Endothelial cell of umbilical vein (primary cell): ENCODE measurements around the gene FAM3A. TPM values are rescaled to one million over a fixed set of nuclear protein-coding genes. Genes with fewer than 3 reads are reported as not detected.

Source experiments
- BruUV-seq: library from RNA; stranded (reverse); fragments of 400-500 nt; replicated peaks from 2 replicates; lab custom pipeline; 2021; lab: Mats Ljungman, UMichigan
- CTCF ChIA-PET: fragments of 300-600, 350-600 bp; sonication (Branson Sonifier 250); formaldehyde crosslinking; loops from one replicate; lab custom pipeline; 2021; ENCODE audit warnings: antibody characterized with exemption, inconsistent platforms; lab: Charles Lee
- POLR2A ChIA-PET: fragments of 300-600, 350-600 bp; sonication (Branson Sonifier 250); formaldehyde crosslinking; loops from one replicate; lab custom pipeline; 2021; ENCODE audit warnings: antibody characterized with exemption, inconsistent platforms; lab: Charles Lee
- DNase-seq: peaks from one replicate; pipeline ENCODE4 v3.0.0-alpha.2; 2011; ENCODE audit warnings: low read depth, low spot score
- FAIRE-seq: peaks from 2 replicates; lab custom pipeline; 2011; peaks lifted over from hg19 to GRCh38; lab: Jason Lieb, UNC
- H2AFZ ChIP-seq: 2 replicates; pipeline ENCODE4 v1.6.0; 2012; ENCODE audit warnings: low read depth, low read length, control low read depth, inconsistent platforms
- H3K27ac ChIP-seq: 2 replicates; pipeline ENCODE4 v1.5.1; 2011; ENCODE audit warnings: low read depth, mild to moderate bottlenecking, control low read depth, low read length, moderate library complexity; ENCODE audit not compliant: insufficient read depth
- H3K27me3 ChIP-seq, 2 experiments: 2 replicates each; pipeline versions ENCODE4 v1.6.0 to v1.6.1; 2011; ENCODE audit warnings: low read length in 2 of 2, mixed read lengths in 1 of 2; ENCODE audit not compliant: control insufficient read depth in 2 of 2, insufficient read depth in 2 of 2
- H3K36me3 ChIP-seq, 2 experiments: 2 replicates in 1 of 2; 3 replicates in 1 of 2; pipeline ENCODE4 v1.5.1; 2011; ENCODE audit warnings: low read length in 2 of 2, mild to moderate bottlenecking in 1 of 2, moderate library complexity in 1 of 2; ENCODE audit not compliant: control insufficient read depth in 2 of 2, insufficient read depth in 2 of 2; ENCODE audit errors: extremely low read depth in 1 of 2
- H3K4me1 ChIP-seq: 3 replicates; pipeline ENCODE4 v1.5.1; 2011; ENCODE audit warnings: mild to moderate bottlenecking, low read length; ENCODE audit not compliant: control insufficient read depth, insufficient read depth; ENCODE audit errors: extremely low read depth
- H3K4me2 ChIP-seq: 2 replicates; pipeline ENCODE4 v1.6.1; 2011; ENCODE audit warnings: low read length, control low read depth, mixed read lengths; ENCODE audit not compliant: insufficient read depth
- H3K4me3 ChIP-seq, 3 experiments: fragments of 200-600 bp in 1 of 3; sonication (generic), shearing (Covaris generic) in 1 of 3; replicated peaks in 1 of 3; 2 replicates each; pipeline ENCODE4 v1.5.1; 2011 to 2016; ENCODE audit warnings: control low read depth in 3 of 3, low read length in 3 of 3, mild to moderate bottlenecking in 2 of 3, inconsistent platforms in 1 of 3, low read depth in 1 of 3, moderate library complexity in 1 of 3; ENCODE audit not compliant: insufficient read depth in 1 of 3
- H3K79me2 ChIP-seq: 2 replicates; pipeline ENCODE4 v1.6.0; 2012; ENCODE audit warnings: low read length, inconsistent platforms; ENCODE audit not compliant: control insufficient read depth, insufficient read depth
- H3K9ac ChIP-seq: replicated peaks from 2 replicates; pipeline ENCODE3; 2011; ENCODE audit warnings: low read length, control low read depth; ENCODE audit not compliant: insufficient read depth; ENCODE audit errors: extremely low read depth
- H3K9me1 ChIP-seq: replicated peaks from 3 replicates; pipeline ENCODE4 v1.6.0; 2011; ENCODE audit warnings: mild to moderate bottlenecking, low read length; ENCODE audit not compliant: control insufficient read depth, insufficient read depth; ENCODE audit errors: extremely low read depth
- H3K9me3 ChIP-seq: replicated peaks from 2 replicates; pipeline ENCODE4 v1.5.1; 2012; ENCODE audit warnings: low read length, inconsistent platforms; ENCODE audit not compliant: control insufficient read depth, insufficient read depth
- H4K20me1 ChIP-seq: replicated peaks from 2 replicates; pipeline ENCODE3; 2011; ENCODE audit warnings: mild to moderate bottlenecking, low read length; ENCODE audit not compliant: control insufficient read depth, insufficient read depth; ENCODE audit errors: extremely low read depth
- EZH2 ChIP-seq: IDR thresholded peaks from 2 replicates; pipeline ENCODE4 v1.6.1; 2012; ENCODE audit warnings: borderline replicate concordance, low read depth, mild to moderate bottlenecking, moderate library complexity, low read length, inconsistent platforms; ENCODE audit not compliant: severe bottlenecking
- FOS ChIP-seq: IDR thresholded peaks from 2 replicates; pipeline ENCODE4 v1.6.1; 2011; ENCODE audit warnings: mild to moderate bottlenecking, low read length, moderate library complexity, borderline replicate concordance; ENCODE audit not compliant: insufficient read depth
- GATA2 ChIP-seq: IDR thresholded peaks from 2 replicates; pipeline ENCODE4 v1.7.0; 2011; ENCODE audit warnings: low read depth, mild to moderate bottlenecking, moderate library complexity, mixed read lengths, low read length; ENCODE audit not compliant: insufficient read length, insufficient read depth
- JUN ChIP-seq: IDR thresholded peaks from 2 replicates; pipeline ENCODE4 v1.6.1; 2011; ENCODE audit warnings: borderline replicate concordance, low read depth; ENCODE audit not compliant: insufficient read length, insufficient read depth
- MYC ChIP-seq: IDR thresholded peaks from one replicate; pipeline ENCODE4 v1.6.1; 2011; ENCODE audit warnings: mild to moderate bottlenecking, low read depth, low read length
- POLR2A ChIP-seq: IDR thresholded peaks from 2 replicates; pipeline ENCODE4 v1.6.1; 2012; ENCODE audit warnings: low read depth, mild to moderate bottlenecking, control low read depth, low read length
- POLR2AphosphoS5 ChIP-seq: IDR thresholded peaks from 2 replicates; pipeline ENCODE4 v1.6.1; 2012; ENCODE audit warnings: low read depth, mild to moderate bottlenecking, control low read depth, low read length, moderate library complexity; ENCODE audit not compliant: insufficient read depth
- dilution Hi-C: fragments of 300-500 bp; cut with MboI; formaldehyde crosslinking; loops from one replicate; pipeline ENCODE4 v1.15.0; 2019; ENCODE audit warnings: low sequenced_read_pairs; ENCODE audit not compliant: extremely low pct_ligation_motif_present
- intact Hi-C: fragments of 100-400 bp; cut with micrococcal nuclease; formaldehyde crosslinking; loops from one replicate; pipeline ENCODE4 v1.10.0; 2022
- polyA plus RNA-seq, 4 experiments: library from polyadenylated mRNA; depleted of rRNA in 3 of 4; stranded (reverse) in 3 of 4; unstranded in 1 of 4; fragments of >200 nt; gene quantifications; 2 replicates each; pipeline versions ENCODE4 v1.2.1 to v1.2.3, GENCODE V29; 2011 to 2012; ENCODE audit warnings: missing spikeins in 1 of 4
- total RNA-seq: library from RNA; stranded (reverse); gene quantifications from 2 replicates; pipeline ENCODE4 v1.2.3, GENCODE V29; 2021
- TF ChIP-seq, protein P1 (sequence below): IDR thresholded peaks from 2 replicates; pipeline ENCODE4 v1.6.1; 2011; ENCODE audit not compliant: insufficient read depth, insufficient read length
- TF ChIP-seq, protein P2 (sequence below), 2 donors: IDR thresholded peaks; 1 replicate in 1 of 2; 2 replicates in 1 of 2; pipeline ENCODE4 v1.5.1; 2011; ENCODE audit warnings: low read length in 2 of 2, mild to moderate bottlenecking in 2 of 2, moderate library complexity in 2 of 2, control low read depth in 1 of 2, inconsistent platforms in 1 of 2, low read depth in 1 of 2; ENCODE audit not compliant: insufficient read depth in 1 of 2; ENCODE audit errors: extremely low read depth in 1 of 2

The FAM3A gene
- total and polyA plus RNA-seq, 2 donors (not counting 3 experiments of a cell fraction or from before 2014, with no cell fraction given): 32.0 to 42.9 TPM

DNA sequence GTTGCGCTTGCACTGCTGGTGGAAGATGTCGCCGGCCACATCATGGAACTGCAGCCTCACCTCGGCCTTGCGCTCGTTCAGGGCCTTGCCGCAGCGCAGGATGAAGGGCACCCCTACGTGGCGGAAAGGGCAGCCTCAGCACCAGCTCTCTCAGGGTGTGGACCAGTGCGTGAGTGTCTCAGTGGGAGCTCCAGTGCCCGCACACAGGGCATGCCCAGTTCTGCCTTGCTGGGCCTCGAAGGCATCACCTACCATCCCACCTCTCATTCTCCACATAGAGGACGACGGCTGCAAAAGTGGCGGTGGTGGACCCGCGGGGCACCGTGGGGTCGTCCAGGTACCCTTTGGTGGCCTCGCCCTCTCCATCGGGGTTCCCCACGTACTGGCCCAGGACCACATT, 16.7 kb upstream of the FAM3A start:
- CTCF ChIA-PET: interaction anchor here (4.2 kb wide), 1 partner anchor 159 kb away, joined by 24 read pairs; the partner anchor contains the start of gene FLNA
- no peaks in the 10 kb centered on the region for H3K27me3 ChIP-seq
- no TSS peak for BruUV-seq
- DNase-seq (no peak), FAIRE-seq (no peak)
- intact Hi-C loops: no loop called here
- H3K4me2 ChIP-seq: no peak overlapping the region
- H2AFZ ChIP-seq: no peak overlapping the region
- H3K9ac ChIP-seq: no peak overlapping the region
- H3K79me2 ChIP-seq: peaks cover 3% of the 10 kb centered on the region
- H3K4me3 ChIP-seq: no peak overlapping the region
- TF ChIP-seq FOS (no peak), MYC (no peak), POLR2AphosphoS5 (no peak), JUN (no peak), EZH2 (no peak), POLR2A (no peak), GATA2 (no peak)
- TF ChIP-seq, protein P1, sequence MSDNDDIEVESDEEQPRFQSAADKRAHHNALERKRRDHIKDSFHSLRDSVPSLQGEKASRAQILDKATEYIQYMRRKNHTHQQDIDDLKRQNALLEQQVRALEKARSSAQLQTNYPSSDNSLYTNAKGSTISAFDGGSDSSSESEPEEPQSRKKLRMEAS: no peak
- TF ChIP-seq, protein P2, sequence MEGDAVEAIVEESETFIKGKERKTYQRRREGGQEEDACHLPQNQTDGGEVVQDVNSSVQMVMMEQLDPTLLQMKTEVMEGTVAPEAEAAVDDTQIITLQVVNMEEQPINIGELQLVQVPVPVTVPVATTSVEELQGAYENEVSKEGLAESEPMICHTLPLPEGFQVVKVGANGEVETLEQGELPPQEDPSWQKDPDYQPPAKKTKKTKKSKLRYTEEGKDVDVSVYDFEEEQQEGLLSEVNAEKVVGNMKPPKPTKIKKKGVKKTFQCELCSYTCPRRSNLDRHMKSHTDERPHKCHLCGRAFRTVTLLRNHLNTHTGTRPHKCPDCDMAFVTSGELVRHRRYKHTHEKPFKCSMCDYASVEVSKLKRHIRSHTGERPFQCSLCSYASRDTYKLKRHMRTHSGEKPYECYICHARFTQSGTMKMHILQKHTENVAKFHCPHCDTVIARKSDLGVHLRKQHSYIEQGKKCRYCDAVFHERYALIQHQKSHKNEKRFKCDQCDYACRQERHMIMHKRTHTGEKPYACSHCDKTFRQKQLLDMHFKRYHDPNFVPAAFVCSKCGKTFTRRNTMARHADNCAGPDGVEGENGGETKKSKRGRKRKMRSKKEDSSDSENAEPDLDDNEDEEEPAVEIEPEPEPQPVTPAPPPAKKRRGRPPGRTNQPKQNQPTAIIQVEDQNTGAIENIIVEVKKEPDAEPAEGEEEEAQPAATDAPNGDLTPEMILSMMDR (IDR thresholded peaks at IDR 0.05; ENCODE audit: extremely low read depth in 1 of 2, insufficient read depth in 1 of 2, low read depth in 1 of 2, low read length in 2 of 2): no peak
- dilution Hi-C loops: no loop called here
- H3K4me1 ChIP-seq: no peaks in the 10 kb centered on the region
- no peaks in the 10 kb centered on the region for H4K20me1 ChIP-seq
- POLR2A ChIA-PET: no interaction called here
- H3K9me3 ChIP-seq: no peaks in the 10 kb centered on the region
- H3K9me1 ChIP-seq: no peaks in the 10 kb centered on the region
- H3K27ac ChIP-seq: no peak overlapping the region
- H3K36me3 ChIP-seq: peaks cover 5 to 17% of the 10 kb centered on the region in 2 experiments
